Gastrocnemius medialis (tissue), 4 donors: Measurements from ENCODE around the gene RBBP8. TPM values are rescaled to one million over a fixed set of nuclear protein-coding genes. Genes with fewer than 3 reads are reported as not detected.

ENCODE experiments used
- ATAC-seq, 2 donors: fragments of 150-250 bp; one replicate each; pipeline ENCODE4 v1.9.1; 2016
- DNase-seq, 2 donors: peaks; one replicate each; pipeline ENCODE4 v3.0.0-alpha.2; 2019
- H3K27ac ChIP-seq, 4 donors: fragments of 200-600 bp; sonication (generic); 1 replicate in 1 of 4; 2 replicates in 3 of 4; pipeline ENCODE4 v1.5.1; 2016 to 2018; ENCODE audit warnings: mild to moderate bottlenecking in 2 of 4, moderate library complexity in 1 of 4
- H3K27me3 ChIP-seq, 3 donors: fragments of 200-600 bp; sonication (generic) in 2 of 3; 1 replicate in 1 of 3; 2 replicates in 2 of 3; pipeline versions ENCODE4 v1.5.1 to v1.6.0; 2016 to 2019; ENCODE audit warnings: mild to moderate bottlenecking in 1 of 3, moderate library complexity in 1 of 3
- H3K36me3 ChIP-seq, 2 donors: fragments of 200-600 bp; sonication (generic) in 1 of 2; one replicate each; pipeline ENCODE4 v1.5.1; 2017 to 2018
- H3K4me1 ChIP-seq, 2 donors: fragments of 200-600 bp; sonication (generic) in 1 of 2; one replicate each; pipeline ENCODE4 v1.5.1; 2016 to 2017; ENCODE audit warnings: mild to moderate bottlenecking in 2 of 2
- H3K4me3 ChIP-seq, 4 donors: fragments of 200-600 bp; sonication (generic) in 3 of 4; 1 replicate in 1 of 4; 2 replicates in 3 of 4; pipeline ENCODE4 v1.5.1; 2016 to 2019; ENCODE audit warnings: mild to moderate bottlenecking in 2 of 4
- H3K9me3 ChIP-seq, 3 donors: fragments of 200-600 bp; sonication (generic) in 2 of 3; 1 replicate in 1 of 3; 2 replicates in 2 of 3; pipeline ENCODE4 v1.5.1; 2016 to 2019
- CTCF ChIP-seq, 5 experiments: fragments of 450-650 bp in 3 of 5; fragments of 200-600 bp in 2 of 5; sonication (generic) in 2 of 5; IDR thresholded peaks in 4 of 5; conservative IDR thresholded peaks in 1 of 5; 1 replicate in 4 of 5; 2 replicates in 1 of 5; pipeline ENCODE4 v1.5.1; 2016 to 2019; ENCODE audit warnings: antibody characterized with exemption in 5 of 5, mild to moderate bottlenecking in 3 of 5, moderate library complexity in 3 of 5
- POLR2A ChIP-seq, 2 donors: fragments of 450-650 bp; IDR thresholded peaks; one replicate each; pipeline ENCODE4 v1.6.1; 2017; ENCODE audit warnings: antibody characterized with exemption in 2 of 2, mild to moderate bottlenecking in 2 of 2, moderate library complexity in 2 of 2
- in situ Hi-C, 4 donors: fragments of 200-750 bp; cut with MboI; loops; one replicate each; pipeline versions ENCODE4 v1.15.0 to v1.8.0; 2017; ENCODE audit warnings: low sequenced_read_pairs in 4 of 4
- intact Hi-C: fragments of 100-400 bp; cut with DNase I; formaldehyde crosslinking; loops from one replicate; pipeline ENCODE4 v1.15.1; 2023; ENCODE audit warnings: low total_unique reads
- total RNA-seq, 4 donors: library from RNA; depleted of rRNA; stranded (reverse); fragments of >200 nt; gene quantifications; one replicate each; pipeline versions ENCODE4 v1.1.0 to v1.2.3, GENCODE V29; 2016

The RBBP8 gene
- total RNA-seq, 4 donors from 2014 or later, result 1.3 to 4.7 (median 1.7) TPM

GRCh38 chr18:23036660-23037201 lies 103.6 kb downstream of the RBBP8 start:
- intact Hi-C loops (no loop called here), in situ Hi-C loops (loop anchor here in 1 of 4 donors (25.0 kb wide), 1 partner anchor 351 kb away; no protein-coding TSS in a partner anchor)
- DNase-seq (no peak), ATAC-seq (no peak)
- Histone ChIP-seq H3K4me1 (no peaks in the 10 kb centered on the region), H3K4me3 (no peak overlapping the region), H3K36me3 (no peaks in the 10 kb centered on the region), H3K27ac (no peak overlapping the region), H3K27me3 (no peaks in the 10 kb centered on the region), H3K9me3 (no peaks in the 10 kb centered on the region)
- TF ChIP-seq POLR2A (IDR thresholded peaks at IDR 0.05) (no peak), CTCF (IDR thresholded peaks at IDR 0.05 in 4 of 5, conservative IDR thresholded peaks at IDR 0.05 in 1 of 5) (no peak)

GRCh38 chr18:23037646-23038045 lies 104.5 kb downstream of the RBBP8 start:
- in situ Hi-C loops, result loop anchor here in 1 of 4 donors (25.0 kb wide), 1 partner anchor 350 kb away; no protein-coding TSS in a partner anchor
- no peaks in the 10 kb centered on the region for H3K4me1 ChIP-seq
- TF ChIP-seq POLR2A (IDR thresholded peaks at IDR 0.05), result no peak
- TF ChIP-seq CTCF (IDR thresholded peaks at IDR 0.05 in 4 of 5, conservative IDR thresholded peaks at IDR 0.05 in 1 of 5), result no peak

GRCh38 chr18:23038712-23039111 lies 105.6 kb downstream of the RBBP8 start:
- no peaks in the 10 kb centered on the region for H3K36me3 ChIP-seq
- TF ChIP-seq CTCF (IDR thresholded peaks at IDR 0.05 in 4 of 5, conservative IDR thresholded peaks at IDR 0.05 in 1 of 5) (no peak), POLR2A (IDR thresholded peaks at IDR 0.05) (no peak)
- H3K27ac ChIP-seq, result no peak overlapping the region
- ATAC-seq, result no peak
- intact Hi-C loops, result no loop called here
- no peaks in the 10 kb centered on the region for H3K27me3 ChIP-seq
- no peaks in the 10 kb centered on the region for H3K4me1 ChIP-seq
- H3K9me3 ChIP-seq, result no peaks in the 10 kb centered on the region
- no peak overlapping the region for H3K4me3 ChIP-seq
- no peak for DNase-seq
- in situ Hi-C loops, result loop anchor here in 1 of 4 donors (25.0 kb wide), 1 partner anchor 349 kb away; no protein-coding TSS in a partner anchor

More at GRCh38 chr18:23037646-23038045, 104.5 kb downstream of the RBBP8 start:
- H3K9me3 ChIP-seq, result no peaks in the 10 kb centered on the region
- intact Hi-C loops, result no loop called here
- no peaks in the 10 kb centered on the region for H3K36me3 ChIP-seq
- ATAC-seq, result no peak
- H3K27ac ChIP-seq, result no peak overlapping the region
- H3K27me3 ChIP-seq, result no peaks in the 10 kb centered on the region
- no peak for DNase-seq
- H3K4me3 ChIP-seq, result no peak overlapping the region

- in situ Hi-C loops, result loop anchor here in 1 of 4 donors (25.0 kb wide), 1 partner anchor 345 kb away; no protein-coding TSS in a partner anchor
- no peak for DNase-seq
- no peak for ATAC-seq
- Histone ChIP-seq H3K36me3 (no peaks in the 10 kb centered on the region), H3K27me3 (no peaks in the 10 kb centered on the region), H3K4me1 (no peaks in the 10 kb centered on the region), H3K9me3 (no peaks in the 10 kb centered on the region), H3K27ac (no peak overlapping the region), H3K4me3 (no peak overlapping the region)
- intact Hi-C loops, result no loop called here
- TF ChIP-seq CTCF (IDR thresholded peaks at IDR 0.05 in 4 of 5, conservative IDR thresholded peaks at IDR 0.05 in 1 of 5) (no peak), POLR2A (IDR thresholded peaks at IDR 0.05) (no peak)
Measured at GRCh38 chr18:23042133-23042532, 109.0 kb downstream of the RBBP8 start.
